Measurements from ENCODE around the gene IHH.

- TF ChIP-seq, protein P1, sequence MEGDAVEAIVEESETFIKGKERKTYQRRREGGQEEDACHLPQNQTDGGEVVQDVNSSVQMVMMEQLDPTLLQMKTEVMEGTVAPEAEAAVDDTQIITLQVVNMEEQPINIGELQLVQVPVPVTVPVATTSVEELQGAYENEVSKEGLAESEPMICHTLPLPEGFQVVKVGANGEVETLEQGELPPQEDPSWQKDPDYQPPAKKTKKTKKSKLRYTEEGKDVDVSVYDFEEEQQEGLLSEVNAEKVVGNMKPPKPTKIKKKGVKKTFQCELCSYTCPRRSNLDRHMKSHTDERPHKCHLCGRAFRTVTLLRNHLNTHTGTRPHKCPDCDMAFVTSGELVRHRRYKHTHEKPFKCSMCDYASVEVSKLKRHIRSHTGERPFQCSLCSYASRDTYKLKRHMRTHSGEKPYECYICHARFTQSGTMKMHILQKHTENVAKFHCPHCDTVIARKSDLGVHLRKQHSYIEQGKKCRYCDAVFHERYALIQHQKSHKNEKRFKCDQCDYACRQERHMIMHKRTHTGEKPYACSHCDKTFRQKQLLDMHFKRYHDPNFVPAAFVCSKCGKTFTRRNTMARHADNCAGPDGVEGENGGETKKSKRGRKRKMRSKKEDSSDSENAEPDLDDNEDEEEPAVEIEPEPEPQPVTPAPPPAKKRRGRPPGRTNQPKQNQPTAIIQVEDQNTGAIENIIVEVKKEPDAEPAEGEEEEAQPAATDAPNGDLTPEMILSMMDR (IDR thresholded peaks at IDR 0.05): no peak
- no peak for TF ChIP-seq POLR2A (IDR thresholded peaks at IDR 0.05)
Observed at GRCh38 chr2:219023045-219023605, 37.6 kb downstream of the IHH start.

All from uterus (tissue), 2 donors.